GM23338 (cell line): ENCODE results near the gene DUSP15.

Experiments
- EZH2 ChIP-seq: fragments of 200-600 bp; sonication (generic); IDR thresholded peaks from one replicate; pipeline ENCODE4 v1.8.0; 2017; ENCODE audit warnings: antibody characterized with exemption, mild to moderate bottlenecking, low read depth; ENCODE audit not compliant: unreplicated experiment
- JUNB ChIP-seq: IDR thresholded peaks from one replicate; pipeline ENCODE4 v1.6.1; 2016; ENCODE audit warnings: antibody characterized with exemption; ENCODE audit not compliant: unreplicated experiment
- POLR2AphosphoS5 ChIP-seq: IDR thresholded peaks from 2 replicates; pipeline ENCODE4 v1.6.1; 2016; ENCODE audit warnings: antibody characterized with exemption, low read depth
- TF ChIP-seq, protein P1 (sequence below), 2 experiments: fragments of 200-600 bp in 1 of 2; sonication (generic) in 1 of 2; conservative IDR thresholded peaks; 2 replicates each; pipeline versions ENCODE4 v1.5.1 to v1.6.1; 2016 to 2017; ENCODE audit warnings: antibody characterized with exemption in 2 of 2, low read depth in 2 of 2, mild to moderate bottlenecking in 2 of 2, moderate library complexity in 1 of 2

DNA sequence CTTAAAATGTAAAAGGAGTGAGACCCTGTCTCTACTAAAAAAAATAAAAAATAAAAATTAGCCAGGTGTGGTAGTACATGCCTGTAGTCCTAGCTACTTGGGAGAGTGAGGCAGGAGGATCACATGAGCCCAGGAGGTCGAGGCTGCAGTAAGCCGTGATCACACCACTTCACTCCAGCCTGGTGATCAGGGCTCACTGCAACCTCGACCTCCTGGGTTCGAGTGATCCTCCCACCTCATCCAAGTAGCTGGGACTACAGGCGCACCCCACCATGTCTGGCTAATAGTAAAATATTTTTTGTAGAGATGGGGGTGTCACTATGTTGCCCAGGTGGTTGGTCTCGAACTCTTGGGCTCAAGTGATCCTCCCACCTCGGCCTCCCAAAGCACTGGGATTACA lies 16.8 kb downstream of the DUSP15 start:
- TF ChIP-seq, protein P1, sequence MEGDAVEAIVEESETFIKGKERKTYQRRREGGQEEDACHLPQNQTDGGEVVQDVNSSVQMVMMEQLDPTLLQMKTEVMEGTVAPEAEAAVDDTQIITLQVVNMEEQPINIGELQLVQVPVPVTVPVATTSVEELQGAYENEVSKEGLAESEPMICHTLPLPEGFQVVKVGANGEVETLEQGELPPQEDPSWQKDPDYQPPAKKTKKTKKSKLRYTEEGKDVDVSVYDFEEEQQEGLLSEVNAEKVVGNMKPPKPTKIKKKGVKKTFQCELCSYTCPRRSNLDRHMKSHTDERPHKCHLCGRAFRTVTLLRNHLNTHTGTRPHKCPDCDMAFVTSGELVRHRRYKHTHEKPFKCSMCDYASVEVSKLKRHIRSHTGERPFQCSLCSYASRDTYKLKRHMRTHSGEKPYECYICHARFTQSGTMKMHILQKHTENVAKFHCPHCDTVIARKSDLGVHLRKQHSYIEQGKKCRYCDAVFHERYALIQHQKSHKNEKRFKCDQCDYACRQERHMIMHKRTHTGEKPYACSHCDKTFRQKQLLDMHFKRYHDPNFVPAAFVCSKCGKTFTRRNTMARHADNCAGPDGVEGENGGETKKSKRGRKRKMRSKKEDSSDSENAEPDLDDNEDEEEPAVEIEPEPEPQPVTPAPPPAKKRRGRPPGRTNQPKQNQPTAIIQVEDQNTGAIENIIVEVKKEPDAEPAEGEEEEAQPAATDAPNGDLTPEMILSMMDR (conservative IDR thresholded peaks at IDR 0.05; ENCODE audit: low read depth in 2 of 2): no peak
- TF ChIP-seq EZH2: no peak
- TF ChIP-seq POLR2AphosphoS5: no peak
- TF ChIP-seq JUNB: no peak
